Panc1 (cell line): ENCODE data around the gene ZC3HAV1.

Source experiments
- TCF7L2 ChIP-seq: IDR thresholded peaks from 2 replicates; pipeline ENCODE4 v1.6.1; 2011; ENCODE audit warnings: mild to moderate bottlenecking, low read depth, low read length, inconsistent platforms
- TF ChIP-seq, protein P1 (sequence below): fragments of 450-650 bp; IDR thresholded peaks from 2 replicates; pipeline ENCODE4 v1.5.1; 2017; ENCODE audit warnings: mild to moderate bottlenecking

DNA sequence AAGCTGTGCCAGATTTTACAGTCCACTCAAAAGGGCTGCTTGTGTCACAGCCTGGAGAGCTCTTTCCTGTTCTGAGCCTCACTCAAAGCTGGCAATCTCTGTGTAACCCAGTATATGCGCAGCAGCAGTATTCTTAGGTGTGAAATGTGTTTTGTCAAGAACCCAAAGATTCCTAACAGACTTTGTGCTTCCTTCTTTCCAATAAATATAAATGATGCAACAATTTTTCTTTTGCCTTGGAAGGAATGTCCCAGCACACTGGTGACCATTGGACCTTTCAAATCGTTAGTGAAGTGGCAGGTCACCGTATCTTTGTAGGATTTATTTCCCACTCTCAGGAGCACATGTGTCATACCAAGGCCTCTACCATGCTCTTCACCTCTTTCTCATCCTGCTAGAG, 5.6 kb upstream of the ZC3HAV1 start:
- no peak for TF ChIP-seq TCF7L2
- TF ChIP-seq, protein P1, sequence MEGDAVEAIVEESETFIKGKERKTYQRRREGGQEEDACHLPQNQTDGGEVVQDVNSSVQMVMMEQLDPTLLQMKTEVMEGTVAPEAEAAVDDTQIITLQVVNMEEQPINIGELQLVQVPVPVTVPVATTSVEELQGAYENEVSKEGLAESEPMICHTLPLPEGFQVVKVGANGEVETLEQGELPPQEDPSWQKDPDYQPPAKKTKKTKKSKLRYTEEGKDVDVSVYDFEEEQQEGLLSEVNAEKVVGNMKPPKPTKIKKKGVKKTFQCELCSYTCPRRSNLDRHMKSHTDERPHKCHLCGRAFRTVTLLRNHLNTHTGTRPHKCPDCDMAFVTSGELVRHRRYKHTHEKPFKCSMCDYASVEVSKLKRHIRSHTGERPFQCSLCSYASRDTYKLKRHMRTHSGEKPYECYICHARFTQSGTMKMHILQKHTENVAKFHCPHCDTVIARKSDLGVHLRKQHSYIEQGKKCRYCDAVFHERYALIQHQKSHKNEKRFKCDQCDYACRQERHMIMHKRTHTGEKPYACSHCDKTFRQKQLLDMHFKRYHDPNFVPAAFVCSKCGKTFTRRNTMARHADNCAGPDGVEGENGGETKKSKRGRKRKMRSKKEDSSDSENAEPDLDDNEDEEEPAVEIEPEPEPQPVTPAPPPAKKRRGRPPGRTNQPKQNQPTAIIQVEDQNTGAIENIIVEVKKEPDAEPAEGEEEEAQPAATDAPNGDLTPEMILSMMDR: no peak
